ENCODE measurements around the gene IL1RL2.

Gene IL1RL2

DNA sequence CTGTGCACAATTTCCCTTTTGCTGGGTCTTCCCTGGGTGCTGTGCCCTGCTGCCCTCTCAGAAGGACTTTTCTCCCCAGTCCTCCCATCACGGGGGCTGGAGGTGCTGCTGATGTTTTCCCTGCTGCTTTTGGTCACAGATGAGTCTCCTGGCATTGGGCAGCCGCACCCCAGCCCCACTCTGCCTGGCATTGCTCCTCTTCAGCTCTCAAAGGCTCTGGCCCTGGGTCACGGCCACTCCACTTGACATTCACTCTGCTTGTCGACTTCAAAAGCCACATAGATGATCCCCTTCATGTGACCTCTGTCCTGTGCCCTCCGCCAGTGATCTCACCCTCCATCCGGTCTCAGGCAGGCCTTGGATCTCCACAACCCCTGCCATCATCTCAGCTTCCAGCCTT, 81.0 kb downstream of the IL1RL2 start:
- DNase-seq (ENCODE audit: low read depth in 3 of 3) = no peak

DNA sequence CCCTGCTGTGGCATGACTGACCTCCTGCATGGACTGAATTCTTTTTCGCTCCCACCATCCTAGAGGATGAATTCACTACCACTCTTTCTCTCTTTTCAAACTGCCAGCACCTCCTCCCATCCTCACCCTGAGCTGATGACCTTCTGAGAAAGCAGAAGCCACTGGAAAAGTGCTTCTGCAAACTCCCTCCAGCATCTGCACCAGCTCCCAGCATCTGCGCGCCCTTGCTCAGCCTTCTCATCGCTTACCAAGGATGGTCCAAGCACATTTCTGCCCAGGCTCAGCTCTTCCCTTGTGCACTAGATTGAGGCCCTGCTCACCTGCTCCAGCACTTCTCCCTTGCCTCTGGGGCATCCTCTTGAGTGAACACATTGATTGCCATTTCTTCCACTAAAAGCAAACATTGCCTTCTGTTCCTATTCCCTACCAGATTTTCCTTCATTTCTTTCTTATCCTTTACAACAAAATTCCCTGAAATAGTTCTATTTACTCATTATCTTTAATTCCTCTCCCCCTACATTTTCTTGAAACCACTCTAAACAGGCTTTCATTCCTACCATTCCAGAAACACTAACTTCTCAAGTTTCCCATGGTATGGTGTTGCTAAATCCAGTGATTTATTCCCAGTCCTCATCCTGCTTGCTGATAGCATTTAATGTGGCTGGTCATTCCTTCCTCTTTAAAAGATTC, 81.8 kb downstream of the IL1RL2 start:
- no peak for DNase-seq (ENCODE audit: low read depth in 3 of 3)

DNA sequence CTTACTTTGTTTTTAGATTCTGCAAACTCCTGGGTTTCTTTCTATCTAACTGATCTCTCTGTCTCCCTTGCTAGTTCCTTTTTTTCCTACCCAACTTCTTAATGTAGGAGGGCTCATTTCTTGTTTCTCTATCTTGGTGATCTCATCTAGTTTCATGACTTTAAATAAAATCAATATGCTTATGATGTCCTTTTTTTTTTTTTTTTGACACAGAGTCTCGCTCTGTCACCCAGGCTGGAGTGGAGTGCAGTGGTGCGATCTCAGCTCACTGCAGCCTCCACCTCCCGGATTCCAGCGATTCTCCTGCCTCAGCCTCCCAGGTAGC, 82.3 kb downstream of the IL1RL2 start:
- no peak for DNase-seq (ENCODE audit: low read depth in 3 of 3)

DNA sequence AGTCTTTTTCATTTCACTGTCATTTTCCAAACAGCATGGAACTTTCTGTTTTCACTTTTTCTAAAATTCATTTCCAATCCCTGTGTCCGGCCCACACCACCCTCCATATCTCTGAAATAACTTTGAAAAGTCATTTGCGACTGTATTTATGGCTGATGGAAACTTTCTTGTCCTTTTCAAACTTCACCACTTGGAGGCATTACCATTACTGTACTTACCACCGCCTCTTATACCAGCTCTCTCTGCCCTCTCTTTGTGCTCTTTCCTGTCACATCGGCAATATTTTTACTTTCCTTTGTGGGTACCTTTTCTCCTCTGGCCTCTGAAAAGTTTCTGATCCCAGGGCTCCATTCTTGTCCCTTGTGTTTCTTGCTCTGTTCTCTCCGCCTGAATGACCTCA, 85.0 kb downstream of the IL1RL2 start:
- no peak for DNase-seq (ENCODE audit: low read depth in 3 of 3)

DNA sequence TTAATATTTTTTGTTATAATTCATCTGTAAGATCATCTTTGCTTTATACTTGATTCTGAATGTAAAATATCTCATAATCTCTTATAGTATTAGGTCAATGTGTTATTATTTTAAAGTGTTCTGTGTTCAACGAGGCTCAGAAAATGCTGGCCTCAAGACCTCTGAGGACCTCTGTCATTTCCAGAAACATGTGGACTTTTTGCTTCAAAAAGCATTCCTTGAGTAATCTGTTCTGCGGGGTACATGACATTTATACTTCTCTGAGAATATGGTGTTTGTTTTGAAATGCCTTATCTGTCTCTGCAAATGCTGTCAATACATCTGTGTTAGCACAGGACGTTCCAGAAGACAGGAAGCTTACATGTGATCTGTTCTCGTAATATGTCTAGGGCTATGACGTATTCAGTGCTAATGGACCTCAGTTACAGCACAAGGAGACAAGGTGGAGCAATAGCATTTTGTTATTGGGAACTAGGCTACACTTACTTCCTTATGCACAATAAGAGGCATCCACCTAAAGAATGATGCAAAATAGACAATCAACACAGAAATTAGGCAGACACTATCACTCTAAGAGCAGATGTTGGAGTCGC, 86.9 kb downstream of the IL1RL2 start:
- DNase-seq (ENCODE audit: low read depth in 3 of 3) = no peak

DNA sequence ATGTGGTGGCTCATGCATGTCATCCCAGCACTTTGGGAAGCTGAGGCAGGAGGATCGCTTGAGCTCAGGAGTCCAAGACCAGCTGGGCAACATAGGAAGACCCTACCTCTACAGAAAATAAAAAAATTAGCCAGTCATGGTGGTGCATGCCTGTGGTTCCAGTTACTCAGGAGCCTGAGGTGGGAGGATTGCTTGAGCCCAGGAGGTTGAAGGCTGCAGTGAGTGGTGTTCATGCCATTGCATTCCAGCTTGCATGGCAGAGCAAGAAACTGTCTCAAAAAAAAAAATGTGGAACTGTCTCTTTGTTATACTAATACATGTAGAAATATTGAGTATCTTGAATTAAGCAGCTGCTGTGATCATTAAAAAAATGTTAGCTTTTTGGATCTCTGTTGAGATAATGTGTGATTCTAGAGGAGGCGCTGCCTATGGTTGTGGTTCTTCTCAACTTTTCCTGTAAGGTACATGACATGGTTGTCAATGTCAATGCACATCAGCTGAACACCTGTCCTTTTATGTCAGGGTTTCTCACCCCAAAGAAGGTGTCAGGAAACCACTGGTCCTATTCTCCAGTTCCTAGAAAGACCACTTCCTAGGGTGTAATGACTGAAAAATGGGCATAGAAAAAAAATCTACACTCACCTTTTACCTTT, 89.9 kb downstream of the IL1RL2 start:
- no peak for DNase-seq (ENCODE audit: low read depth in 3 of 3)

DNA sequence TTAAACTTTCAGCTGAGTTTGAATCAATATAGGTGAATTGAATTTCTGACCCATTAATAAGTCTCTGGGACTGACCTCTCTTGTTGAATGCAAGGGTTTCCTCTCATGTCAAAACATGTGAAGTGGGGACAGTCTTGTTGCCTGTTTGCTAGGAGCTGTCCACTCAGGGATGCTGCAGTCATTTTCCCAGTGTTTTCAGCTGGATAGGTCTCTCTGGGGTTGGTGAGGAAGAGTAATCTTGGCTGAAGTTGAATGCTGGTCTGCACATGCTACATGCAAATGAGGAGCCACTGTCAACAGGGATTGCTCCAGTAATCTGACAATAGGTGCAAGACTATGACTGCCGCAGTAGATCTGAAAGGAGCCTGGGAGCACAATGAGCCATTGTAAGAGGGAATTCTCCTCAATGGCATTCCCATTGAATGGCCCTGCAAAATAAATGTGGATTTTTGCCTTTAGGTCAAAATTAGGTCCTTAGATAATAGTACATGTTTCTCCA, 90.4 kb downstream of the IL1RL2 start:
- no peak for DNase-seq (ENCODE audit: low read depth in 3 of 3)

DNA sequence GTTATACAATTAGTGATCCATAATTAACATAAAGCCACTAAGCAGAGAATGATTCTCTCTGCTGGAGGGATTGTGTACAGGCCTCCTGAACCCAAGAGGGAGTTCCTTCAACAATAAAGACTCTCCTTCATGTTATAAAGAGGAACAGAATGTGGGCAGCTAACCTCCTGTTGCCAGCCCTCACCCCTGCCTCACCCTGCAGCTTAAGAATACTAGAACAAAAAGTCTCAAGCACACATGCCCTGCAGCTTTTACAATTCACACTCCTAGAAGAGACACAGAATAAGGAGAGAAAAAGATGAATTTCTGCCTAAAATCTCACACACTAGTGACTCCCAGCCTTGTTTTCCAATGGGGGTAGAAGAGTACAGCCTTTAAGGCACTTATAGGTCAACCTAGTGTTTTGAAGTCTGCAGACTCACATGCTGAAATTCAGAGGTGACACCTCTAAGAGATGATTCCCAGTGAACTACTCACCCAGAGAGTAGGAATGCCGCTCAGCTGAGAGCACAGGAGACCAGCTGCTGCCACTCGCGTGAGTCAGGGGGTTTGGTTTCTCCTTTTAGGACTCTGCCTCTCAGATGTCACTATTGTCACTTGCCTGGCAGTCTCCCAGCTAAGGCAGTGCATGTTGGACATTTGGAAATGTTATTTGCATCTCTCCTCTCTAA, 92.0 kb downstream of the IL1RL2 start:
- no peak for DNase-seq (ENCODE audit: low read depth in 3 of 3)

DNA sequence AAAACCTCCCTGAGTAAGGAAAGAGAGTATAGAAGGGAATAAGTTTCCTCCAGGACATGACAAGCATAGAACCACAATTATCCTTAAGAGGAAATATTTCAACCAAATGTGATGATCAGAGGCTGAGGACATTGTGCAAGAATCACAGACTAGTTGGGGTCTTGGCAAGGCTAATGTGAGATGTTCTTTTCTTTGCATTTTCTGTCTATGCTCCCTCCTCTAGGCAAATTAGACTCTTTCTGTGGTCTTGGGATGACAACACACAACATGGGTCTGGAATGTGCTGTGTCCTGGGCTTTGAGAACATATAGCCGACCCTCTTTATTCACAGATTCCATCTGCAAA, 92.5 kb downstream of the IL1RL2 start:
- no peak for DNase-seq (ENCODE audit: low read depth in 3 of 3)

DNA sequence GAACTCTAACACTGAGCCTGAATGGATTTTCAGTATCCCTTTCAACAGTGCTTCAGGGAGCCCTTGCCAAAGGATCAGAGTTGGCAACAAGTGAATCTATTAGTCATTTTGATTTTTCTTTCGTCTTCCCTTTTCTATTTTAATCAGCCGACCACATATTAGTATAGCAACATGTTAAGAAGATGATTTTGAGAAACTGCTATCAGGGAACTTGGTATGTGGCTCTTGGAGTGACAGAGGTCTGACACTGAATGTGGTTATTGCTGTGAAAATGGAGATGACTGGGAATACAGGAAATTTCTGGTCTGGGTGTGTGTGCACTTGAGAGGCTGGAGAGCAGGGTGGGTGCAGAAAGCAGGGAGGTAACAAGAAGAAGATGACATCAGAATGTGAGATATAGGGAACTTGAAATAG, 95.9 kb downstream of the IL1RL2 start:
- DNase-seq (ENCODE audit: low read depth in 3 of 3) = no peak

DNA sequence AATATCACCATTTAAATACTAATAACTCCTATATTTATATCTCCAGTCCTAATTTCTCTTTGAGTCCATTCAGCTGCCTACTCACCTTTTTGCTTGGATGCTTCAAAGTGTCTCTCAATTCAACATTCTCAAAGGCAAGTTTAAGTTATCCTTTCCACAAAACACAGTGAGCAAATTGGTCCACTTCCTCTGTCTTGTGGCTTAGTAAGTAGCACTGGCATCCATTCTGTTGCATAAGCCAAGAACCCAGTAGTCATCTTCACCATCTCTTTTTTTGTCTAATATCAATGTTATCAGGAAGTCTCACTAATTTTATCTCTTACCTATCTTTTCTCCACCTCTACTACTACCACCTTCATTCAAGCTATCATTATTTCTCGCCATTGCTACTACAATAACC, 97.2 kb downstream of the IL1RL2 start:
- no peak for DNase-seq (ENCODE audit: low read depth in 3 of 3)

DNA sequence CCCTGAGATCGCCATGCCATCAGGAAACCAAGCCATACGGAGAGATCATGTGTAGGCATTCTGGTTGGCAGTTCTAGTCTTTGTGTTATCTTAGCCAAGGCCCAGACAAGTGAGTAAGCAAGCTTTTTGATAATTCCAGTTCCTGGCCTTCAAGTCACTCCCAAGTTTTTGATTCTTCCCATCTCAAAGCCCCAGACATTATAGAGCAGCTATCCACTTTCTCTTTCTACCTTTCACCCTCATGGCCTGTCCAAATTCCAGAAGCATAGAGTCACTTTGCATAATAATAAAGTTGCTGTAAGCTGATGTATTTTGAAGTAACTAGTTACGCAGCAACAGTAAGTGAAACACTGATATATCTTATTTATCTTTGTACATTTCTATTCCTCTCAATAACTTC, 97.8 kb downstream of the IL1RL2 start:
- DNase-seq (ENCODE audit: low read depth in 3 of 3) = no peak

DNA sequence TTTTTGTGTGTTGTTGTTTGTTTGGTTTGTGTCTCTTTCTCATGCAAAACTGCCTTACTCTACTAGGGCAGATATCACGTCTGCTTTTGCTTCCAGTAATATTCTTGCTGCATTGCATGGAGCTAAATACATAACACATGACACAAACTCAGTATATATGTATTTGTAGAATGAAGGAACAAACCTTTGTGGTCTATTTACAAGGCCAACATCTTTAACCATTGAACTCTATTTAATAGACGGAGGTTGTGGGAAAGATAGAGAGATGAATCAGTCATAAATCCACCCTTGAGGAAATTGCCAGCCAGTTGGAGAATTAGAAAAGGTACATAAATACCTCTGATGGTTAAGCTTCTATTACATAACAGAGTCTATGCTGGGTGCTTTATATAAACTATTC, 98.5 kb downstream of the IL1RL2 start:
- no peak for DNase-seq (ENCODE audit: low read depth in 3 of 3)

DNA sequence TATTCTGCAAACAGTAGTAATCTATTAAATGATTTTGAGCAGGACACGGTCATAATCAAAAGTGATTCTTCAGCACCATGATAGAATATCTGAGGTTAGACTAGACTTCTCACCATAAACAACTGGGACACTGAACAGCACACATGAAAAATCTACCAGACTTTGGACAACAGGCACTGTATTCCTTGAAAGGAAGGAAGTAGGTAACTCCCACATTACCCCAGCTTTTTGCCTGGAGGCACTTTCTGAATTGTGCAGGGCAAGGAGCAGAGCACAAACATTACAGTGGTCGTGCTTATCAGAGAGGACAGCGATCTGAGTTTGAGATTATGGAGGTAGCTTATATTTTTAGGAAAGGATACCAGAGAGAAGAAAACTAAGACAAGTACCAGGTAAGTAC, 99.2 kb downstream of the IL1RL2 start:
- no peak for DNase-seq (ENCODE audit: low read depth in 3 of 3)

DNA sequence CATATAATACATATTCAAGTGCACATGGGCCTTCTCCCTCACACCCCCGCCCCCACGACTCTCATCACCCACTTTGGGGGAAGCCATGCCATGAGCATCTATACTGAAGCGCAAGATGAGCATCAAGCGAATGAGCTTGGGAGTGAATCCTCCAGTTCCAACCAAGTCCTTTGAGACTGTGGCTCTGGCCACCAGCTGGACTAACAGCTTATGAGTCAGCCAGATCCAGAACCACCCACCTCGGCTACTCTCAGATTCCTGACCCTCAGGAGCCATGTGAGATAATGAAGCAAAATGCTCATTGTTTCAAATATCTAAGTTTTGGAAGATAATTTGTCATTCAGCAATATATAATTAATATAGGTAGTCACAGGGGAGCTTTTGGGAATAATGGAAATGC, 102.3 kb downstream of the IL1RL2 start:
- no peak for DNase-seq (ENCODE audit: low read depth in 3 of 3)
